ENCODE measurements around the gene COL4A1. TPM values are rescaled to one million over a fixed set of nuclear protein-coding genes. Genes with fewer than 3 reads are reported as not detected.

The COL4A1 gene
- total RNA-seq, 1 donor from 2014 or later: 756 TPM

DNA sequence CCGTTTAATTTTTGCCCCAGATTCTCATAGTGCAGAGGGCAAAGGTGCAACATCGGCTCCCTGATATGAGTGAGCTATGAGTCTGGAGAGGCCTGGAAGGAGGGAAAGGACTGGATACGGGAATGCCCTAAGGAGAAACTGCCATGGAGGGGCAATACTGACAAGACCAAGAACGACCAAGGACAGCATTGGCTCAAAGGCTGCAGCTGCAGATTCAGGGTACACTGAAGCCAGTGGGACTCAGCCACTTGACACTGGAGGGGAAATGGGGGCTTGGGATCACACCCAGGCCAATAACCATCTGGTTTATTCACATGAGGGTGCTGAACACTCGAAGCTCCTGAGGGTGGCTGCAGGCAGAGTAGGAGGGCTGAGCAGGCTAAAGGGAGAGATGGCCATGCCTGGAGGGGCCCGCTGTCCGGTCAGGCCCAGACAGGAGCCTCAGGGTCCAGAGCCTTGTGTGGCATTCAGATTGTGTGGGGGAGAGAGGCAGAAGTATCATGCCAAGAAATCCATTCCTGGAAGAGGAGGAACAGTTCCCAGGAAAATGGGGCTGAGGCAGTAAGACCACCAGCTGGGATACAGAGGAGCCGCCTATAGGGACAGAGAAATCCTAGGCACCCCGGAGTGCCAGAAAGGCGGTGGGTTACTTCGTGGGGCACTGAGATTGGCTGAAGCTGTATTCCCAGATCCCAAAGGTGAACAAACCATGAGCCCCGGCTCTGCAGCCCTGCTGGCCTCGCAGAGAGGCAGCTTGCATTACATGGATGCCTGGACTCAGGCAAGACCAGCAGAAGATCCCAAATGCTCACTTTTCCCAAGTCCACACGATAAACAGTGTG, 20.7 kb downstream of the COL4A1 start:
- TF ChIP-seq, protein P1, sequence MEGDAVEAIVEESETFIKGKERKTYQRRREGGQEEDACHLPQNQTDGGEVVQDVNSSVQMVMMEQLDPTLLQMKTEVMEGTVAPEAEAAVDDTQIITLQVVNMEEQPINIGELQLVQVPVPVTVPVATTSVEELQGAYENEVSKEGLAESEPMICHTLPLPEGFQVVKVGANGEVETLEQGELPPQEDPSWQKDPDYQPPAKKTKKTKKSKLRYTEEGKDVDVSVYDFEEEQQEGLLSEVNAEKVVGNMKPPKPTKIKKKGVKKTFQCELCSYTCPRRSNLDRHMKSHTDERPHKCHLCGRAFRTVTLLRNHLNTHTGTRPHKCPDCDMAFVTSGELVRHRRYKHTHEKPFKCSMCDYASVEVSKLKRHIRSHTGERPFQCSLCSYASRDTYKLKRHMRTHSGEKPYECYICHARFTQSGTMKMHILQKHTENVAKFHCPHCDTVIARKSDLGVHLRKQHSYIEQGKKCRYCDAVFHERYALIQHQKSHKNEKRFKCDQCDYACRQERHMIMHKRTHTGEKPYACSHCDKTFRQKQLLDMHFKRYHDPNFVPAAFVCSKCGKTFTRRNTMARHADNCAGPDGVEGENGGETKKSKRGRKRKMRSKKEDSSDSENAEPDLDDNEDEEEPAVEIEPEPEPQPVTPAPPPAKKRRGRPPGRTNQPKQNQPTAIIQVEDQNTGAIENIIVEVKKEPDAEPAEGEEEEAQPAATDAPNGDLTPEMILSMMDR (IDR thresholded peaks at IDR 0.05): no peak
- H3K36me3 ChIP-seq: peaks cover 10 to 11% of the 10 kb centered on the region in 2 donors
- intact Hi-C loops (cut with DNase I): no loop called here
- H3K27ac ChIP-seq: peak overlapping the region; percentile 52 to 61
- H3K4me1 ChIP-seq: peaks cover 11 to 44% of the 10 kb centered on the region in 2 donors
- no peaks in the 10 kb centered on the region for H3K9me3 ChIP-seq
- no peaks in the 10 kb centered on the region for H3K27me3 ChIP-seq
- H3K4me3 ChIP-seq: peak overlapping the region in 1 of 2 donors; percentile 14
- peak in 1 of 2 donors; percentile 56 for DNase-seq (ENCODE audit: low spot score in 2 of 2)

DNA sequence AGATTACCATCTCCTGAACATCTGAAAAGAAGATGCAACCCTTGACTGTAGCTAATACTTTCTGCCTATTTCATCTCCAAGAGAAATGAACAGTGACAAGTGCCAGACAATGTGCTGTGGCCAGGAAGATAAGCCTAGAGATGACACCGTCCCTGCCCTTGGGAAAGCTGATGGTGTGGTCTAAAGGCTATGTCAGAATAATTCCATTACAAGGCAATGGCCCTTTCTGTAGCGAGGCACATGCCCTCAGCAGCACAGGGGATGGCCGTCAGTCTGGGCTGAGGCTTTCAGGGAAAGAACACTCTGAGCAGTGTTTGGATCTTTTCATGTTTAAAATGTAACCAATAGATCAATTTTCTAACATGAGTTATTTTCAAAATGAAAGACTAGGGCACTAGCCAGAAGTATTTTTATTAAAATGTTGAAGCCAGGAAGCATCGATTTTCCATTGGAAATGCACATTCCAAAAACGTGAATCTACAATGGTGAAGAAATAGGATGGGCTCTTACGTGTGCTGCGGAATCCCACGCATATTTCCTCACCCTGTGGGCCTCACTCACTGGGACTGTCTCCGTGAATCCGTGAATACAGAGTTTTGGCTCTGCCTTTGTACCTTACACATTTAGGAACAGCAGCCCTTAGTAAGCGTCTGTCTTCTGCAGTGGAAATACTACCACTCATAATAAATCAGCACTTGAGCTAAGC, 22.0 kb downstream of the COL4A1 start:
- Histone ChIP-seq H3K27me3 (no peaks in the 10 kb centered on the region), H3K4me1 (peaks cover 11 to 55% of the 10 kb centered on the region in 2 donors), H3K27ac (peak overlapping the region; percentile 39 to 52), H3K4me3 (no peak overlapping the region), H3K36me3 (peaks cover 6 to 11% of the 10 kb centered on the region in 2 donors), H3K9me3 (no peaks in the 10 kb centered on the region)
- peak in 1 of 2 donors; percentile 55 for DNase-seq (ENCODE audit: low spot score in 2 of 2)
- intact Hi-C loops (cut with DNase I): no loop called here
- TF ChIP-seq, protein P1 (IDR thresholded peaks at IDR 0.05): no peak

DNA sequence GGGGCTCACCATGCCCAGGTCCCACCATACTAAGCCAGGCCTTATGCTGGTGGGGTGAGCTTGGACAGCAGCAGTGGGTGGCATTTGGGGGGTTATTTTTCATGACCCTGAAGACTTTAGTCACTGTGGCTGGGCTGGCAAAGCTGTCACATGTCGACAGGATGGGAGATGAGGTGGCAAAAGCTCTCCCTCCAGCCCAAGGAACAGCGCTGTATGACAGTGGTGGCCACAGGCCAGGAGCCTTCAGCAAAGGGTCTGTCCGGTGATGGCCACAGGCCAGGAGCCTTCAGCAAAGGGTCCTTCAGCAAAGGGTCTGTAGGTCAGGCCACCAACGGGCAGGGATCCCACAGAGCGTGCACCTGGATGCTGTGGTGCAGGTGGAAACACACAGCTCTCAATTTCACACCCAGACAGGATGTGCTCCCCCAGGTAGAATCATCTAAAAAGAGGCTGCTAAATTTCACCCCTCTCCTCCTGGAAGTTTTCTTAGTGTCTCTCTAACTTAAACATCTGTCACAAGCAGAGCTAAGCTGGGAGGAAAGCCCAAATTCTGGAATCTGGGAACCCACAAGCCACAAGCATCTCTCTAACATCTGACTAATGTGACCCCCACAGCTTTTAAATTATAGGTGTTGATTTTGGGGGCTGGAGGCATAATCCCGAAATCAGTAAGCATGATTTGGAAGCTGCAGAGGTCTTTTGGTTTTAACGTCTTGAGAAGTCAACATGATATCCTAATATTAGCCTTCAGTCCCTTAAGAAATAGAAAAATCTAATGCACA, 23.0 kb downstream of the COL4A1 start:
- Histone ChIP-seq H3K4me3 (no peak overlapping the region), H3K27me3 (no peaks in the 10 kb centered on the region), H3K27ac (peak overlapping the region; percentile 39 to 44), H3K9me3 (no peaks in the 10 kb centered on the region), H3K36me3 (peaks cover 0 to 5% of the 10 kb centered on the region in 2 donors), H3K4me1 (peaks cover 11 to 61% of the 10 kb centered on the region in 2 donors)
- TF ChIP-seq, protein P1 (IDR thresholded peaks at IDR 0.05): no peak
- peak in 1 of 2 donors; percentile 63 for DNase-seq (ENCODE audit: low spot score in 2 of 2)
- intact Hi-C loops (cut with DNase I): no loop called here

DNA sequence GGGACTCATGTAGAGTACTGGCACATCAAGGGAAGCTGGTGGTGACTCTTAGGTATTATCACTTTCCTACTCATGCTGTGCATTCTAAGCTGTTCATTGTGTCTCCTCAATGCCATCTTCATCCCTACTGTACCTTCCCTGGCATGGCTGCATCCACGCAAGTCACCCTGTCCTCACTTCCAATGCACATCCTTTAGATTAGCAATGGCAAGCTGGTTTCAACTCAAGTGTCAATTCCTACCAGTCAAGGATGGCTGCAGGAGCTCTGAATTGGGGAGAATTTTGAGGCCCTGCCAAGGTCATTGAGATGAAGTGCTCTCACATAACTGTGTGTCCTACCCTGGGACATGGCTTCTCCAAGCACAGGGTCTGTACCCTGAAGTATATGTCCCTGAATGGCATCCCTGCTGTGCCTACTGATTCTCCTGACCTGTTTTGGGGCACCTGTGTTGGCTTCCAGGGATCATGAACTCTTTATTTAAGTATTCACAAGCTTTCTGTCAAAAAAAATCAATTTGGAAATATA, 24.6 kb downstream of the COL4A1 start:
- Histone ChIP-seq H3K9me3 (no peaks in the 10 kb centered on the region), H3K4me3 (no peak overlapping the region), H3K36me3 (peaks cover 0 to 3% of the 10 kb centered on the region in 2 donors), H3K27ac (peak overlapping the region; percentile 63 to 82), H3K4me1 (peaks cover 11 to 61% of the 10 kb centered on the region in 2 donors), H3K27me3 (no peaks in the 10 kb centered on the region)
- DNase-seq (ENCODE audit: low spot score in 2 of 2): peak in 1 of 2 donors; percentile 52
- intact Hi-C loops (cut with DNase I): no loop called here
- TF ChIP-seq, protein P1 (IDR thresholded peaks at IDR 0.05): no peak

DNA sequence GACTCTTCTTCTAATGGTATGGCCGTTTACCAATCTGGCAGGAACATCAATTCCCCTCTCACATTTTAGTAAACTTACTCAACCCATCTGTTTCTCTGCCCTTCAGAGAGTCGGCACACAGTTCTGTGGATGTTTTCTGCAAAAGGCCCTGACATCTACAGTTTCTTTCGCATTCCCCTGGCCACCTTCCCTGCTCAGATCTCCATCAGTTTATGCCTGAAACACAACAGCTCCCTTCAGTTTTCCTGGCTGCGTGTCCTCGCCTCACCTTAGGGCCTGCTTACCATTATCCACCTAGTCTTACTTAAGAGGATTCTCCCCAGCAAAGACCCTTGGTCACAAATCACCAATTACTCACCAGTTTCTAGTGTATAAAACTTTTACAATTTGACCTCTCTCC, 25.2 kb downstream of the COL4A1 start:
- DNase-seq (ENCODE audit: low spot score in 2 of 2): no peak
- Histone ChIP-seq H3K36me3 (peaks cover 0 to 3% of the 10 kb centered on the region in 2 donors), H3K4me3 (no peak overlapping the region), H3K27me3 (no peaks in the 10 kb centered on the region), H3K27ac (peak overlapping the region; percentile 63 to 82), H3K4me1 (peaks cover 7 to 58% of the 10 kb centered on the region in 2 donors), H3K9me3 (no peaks in the 10 kb centered on the region)
- intact Hi-C loops (cut with DNase I): no loop called here
- TF ChIP-seq, protein P1 (IDR thresholded peaks at IDR 0.05): no peak

Measured in ascending aorta (tissue), 2 donors.